ENCODE data around the gene NYAP2.

NYAP2 gene

GRCh38 chr2:225487878-225488416 lies 88.4 kb downstream of the NYAP2 start:
- DNase-seq, result no peak

- no peak for DNase-seq
These were observed 89.2 kb downstream of the NYAP2 start for GRCh38 chr2:225488743-225489142.

- no peak for DNase-seq
These were observed 94.0 kb downstream of the NYAP2 start for GRCh38 chr2:225493420-225494099.

GRCh38 chr2:225494100-225494459 lies 94.6 kb downstream of the NYAP2 start:
- peak; percentile 15 for DNase-seq

- no peak for DNase-seq
These were observed 96.2 kb downstream of the NYAP2 start for GRCh38 chr2:225495706-225496105.

- DNase-seq, result no peak
These were observed 97.1 kb downstream of the NYAP2 start for GRCh38 chr2:225496568-225496967.

GRCh38 chr2:225497166-225497565 lies 97.7 kb downstream of the NYAP2 start:
- no peak for DNase-seq

- DNase-seq, result no peak
These were observed 101.5 kb downstream of the NYAP2 start for GRCh38 chr2:225501022-225501421.

- DNase-seq, result no peak
These were observed 103.5 kb downstream of the NYAP2 start for GRCh38 chr2:225502971-225503370.

- DNase-seq, result no peak
These were observed 111.3 kb downstream of the NYAP2 start for GRCh38 chr2:225510796-225511195.

GRCh38 chr2:225512469-225512868 lies 113.0 kb downstream of the NYAP2 start:
- no peak for DNase-seq

GRCh38 chr2:225512876-225513540 lies 113.5 kb downstream of the NYAP2 start:
- DNase-seq, result peak; percentile 58

GRCh38 chr2:225515033-225515432 lies 115.5 kb downstream of the NYAP2 start:
- DNase-seq, result no peak

- no peak for DNase-seq
These were observed 127.4 kb downstream of the NYAP2 start for GRCh38 chr2:225526760-225527390.

- no peak for DNase-seq
These were observed 132.0 kb downstream of the NYAP2 start for GRCh38 chr2:225531559-225531958.

GRCh38 chr2:225532096-225532495 lies 132.6 kb downstream of the NYAP2 start:
- DNase-seq, result no peak

- DNase-seq, result no peak
These were observed 134.5 kb downstream of the NYAP2 start for GRCh38 chr2:225534037-225534436.

GRCh38 chr2:225534697-225535096 lies 135.2 kb downstream of the NYAP2 start:
- DNase-seq, result no peak

- no peak for DNase-seq
These were observed 136.5 kb downstream of the NYAP2 start for GRCh38 chr2:225536036-225536435.

GRCh38 chr2:225543626-225544025 lies 144.1 kb downstream of the NYAP2 start:
- DNase-seq, result no peak

GRCh38 chr2:225556461-225556860 lies 157.0 kb downstream of the NYAP2 start:
- DNase-seq, result no peak

GRCh38 chr2:225558399-225559071 lies 159.0 kb downstream of the NYAP2 start:
- DNase-seq, result no peak

GRCh38 chr2:225559072-225559415 lies 159.5 kb downstream of the NYAP2 start:
- DNase-seq, result no peak

GRCh38 chr2:225566798-225567197 lies 167.3 kb downstream of the NYAP2 start:
- no peak for DNase-seq

All from NCI-H226 (cell line).